ENCODE data around the gene DPRX.

DPRX gene, protein sequence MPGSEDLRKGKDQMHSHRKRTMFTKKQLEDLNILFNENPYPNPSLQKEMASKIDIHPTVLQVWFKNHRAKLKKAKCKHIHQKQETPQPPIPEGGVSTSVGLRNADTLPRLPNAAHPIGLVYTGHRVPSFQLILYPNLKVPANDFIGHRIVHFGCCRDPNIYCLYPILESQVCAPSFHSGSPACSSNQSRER

DNA sequence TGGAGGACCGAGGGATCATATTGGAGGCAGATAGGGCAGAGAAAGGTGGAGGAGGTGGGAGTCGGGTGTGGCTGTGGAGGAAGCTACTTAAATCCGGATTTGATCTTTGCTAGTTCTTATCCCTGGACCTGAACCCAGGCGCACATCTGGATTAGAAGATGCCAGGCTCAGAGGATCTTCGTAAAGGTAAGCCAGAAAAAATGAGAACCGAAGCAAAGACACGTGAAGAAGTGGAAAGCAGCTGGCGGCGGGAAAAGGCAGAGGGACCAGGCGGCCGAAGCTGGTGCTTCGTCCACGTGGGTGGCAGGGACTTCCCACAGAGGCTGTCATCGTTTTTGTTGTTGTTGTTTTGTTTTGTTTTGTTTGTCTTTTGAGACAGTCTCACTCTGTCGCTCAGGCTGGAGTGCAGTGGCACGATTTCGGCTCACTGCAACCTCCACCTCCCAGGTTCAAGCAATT lies at the start of gene DPRX:
Gene DPRX (plus strand): TSS at position 51 of the 459 bp plus-strand sequence. CDS start 108 bp downstream, at position 159.
- no peak for DNase-seq (ENCODE audit: low spot score)

DNA sequence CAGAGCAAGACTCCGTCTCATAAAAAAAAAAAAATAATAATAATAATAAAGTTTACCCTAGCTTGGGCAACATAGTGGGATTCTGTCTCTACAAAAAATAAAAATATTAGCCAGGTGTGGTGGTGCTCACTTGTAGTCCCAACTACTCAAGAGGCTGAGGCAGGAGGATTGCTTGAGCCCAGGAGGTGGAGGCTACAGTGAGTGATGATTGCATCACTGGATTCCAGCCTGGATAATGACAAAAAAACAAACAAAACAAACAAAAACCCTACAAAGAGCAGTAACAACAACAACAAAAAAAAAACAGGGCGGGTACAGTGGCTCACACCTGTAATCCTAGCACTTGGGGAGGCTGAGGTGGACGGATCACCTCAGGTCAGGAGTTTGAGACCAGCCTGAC lies 48.6 kb upstream of the DPRX start:
- no peak for DNase-seq (ENCODE audit: low spot score)

DNA sequence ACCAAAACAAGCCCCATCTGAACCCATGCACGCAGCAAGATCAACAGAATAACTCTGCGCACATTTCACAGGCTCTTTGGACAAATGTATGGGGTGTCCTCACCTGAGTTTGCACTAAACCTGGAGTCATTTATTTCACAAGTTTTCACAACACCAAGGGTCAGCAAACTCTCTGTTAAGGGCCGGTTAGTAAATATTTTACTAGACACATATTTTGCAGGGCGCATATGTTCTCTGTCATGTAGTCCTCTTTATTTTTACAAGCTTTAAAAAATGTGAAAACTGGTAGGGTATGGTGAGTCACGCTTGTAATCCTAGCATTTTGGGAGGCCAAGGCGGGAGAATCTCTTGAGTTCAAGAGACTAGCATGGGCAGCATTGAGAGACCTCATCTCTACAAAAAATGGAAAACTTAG lies 45.5 kb upstream of the DPRX start:
- no peak for DNase-seq (ENCODE audit: low spot score)

DNA sequence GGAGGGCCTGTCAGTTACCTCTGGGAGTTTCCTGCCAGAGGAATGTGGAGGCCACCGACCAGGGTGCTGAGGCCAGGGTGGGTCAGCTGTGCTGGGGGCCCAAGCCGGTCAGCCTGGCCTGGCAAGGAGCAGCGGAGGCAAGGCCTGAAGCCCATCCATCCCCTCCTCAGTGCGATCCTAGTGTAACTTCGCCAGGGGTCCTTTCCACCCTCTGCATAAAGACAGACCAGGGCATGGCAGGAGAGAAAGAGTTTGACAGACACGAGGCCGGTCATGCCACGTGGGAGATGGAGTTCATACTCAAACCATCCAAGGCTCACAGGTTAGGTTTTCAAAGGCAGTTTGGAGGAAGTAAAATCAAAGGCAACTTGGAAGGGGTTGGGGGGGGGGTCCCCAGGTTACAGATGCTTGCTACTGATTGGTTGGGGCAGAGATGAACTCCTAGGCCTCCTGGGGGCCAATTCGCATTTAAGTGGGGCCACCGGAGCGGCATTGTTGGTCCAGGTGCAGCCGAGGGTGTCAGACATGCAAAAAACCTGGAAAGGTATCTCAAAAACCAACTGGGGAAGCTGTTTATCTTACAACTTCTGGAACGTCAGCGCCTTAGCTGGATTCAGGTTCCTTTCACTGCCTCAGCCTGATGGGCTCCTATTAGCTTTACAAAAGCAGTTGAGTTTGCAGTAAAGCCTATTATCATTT lies 36.8 kb upstream of the DPRX start:
- DNase-seq (ENCODE audit: low spot score) = no peak

DNA sequence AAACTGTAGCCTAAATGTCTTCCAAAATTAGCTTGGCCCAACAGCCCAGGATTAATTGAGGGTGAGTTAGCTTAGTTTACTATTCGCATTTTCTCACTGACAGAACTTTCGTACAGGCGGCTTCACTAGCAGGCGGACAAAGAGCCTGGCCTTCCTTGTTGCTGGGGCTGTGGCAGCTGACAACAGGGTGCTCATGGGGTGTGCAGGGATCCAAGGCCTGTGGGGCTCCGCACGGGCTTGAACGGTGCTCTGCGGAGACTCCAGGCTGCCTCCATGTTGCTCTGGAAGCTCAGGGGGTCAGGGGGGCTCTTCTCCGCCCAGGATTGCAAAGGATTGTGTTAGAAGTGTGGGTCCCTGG lies 36.3 kb upstream of the DPRX start:
- DNase-seq (ENCODE audit: low spot score) = no peak

DNA sequence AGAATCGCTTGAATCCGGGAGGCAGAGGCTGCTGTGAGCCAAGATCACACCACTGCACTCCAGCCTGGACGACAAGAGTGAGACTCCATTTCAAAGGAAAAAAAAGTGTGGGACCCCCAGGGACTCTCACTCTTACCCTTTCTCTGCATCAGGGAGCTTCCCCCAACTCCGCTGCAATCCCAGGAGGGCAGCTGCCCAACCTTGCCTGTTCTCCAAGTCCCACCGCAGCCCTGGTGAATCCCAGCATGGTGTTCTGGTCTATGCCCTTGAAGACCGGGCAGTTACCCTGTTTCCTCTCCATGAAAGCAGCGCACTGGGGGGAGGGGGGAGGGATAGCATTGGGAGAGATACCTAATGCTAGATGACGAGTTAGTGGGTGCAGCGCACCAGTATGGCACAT lies 35.7 kb upstream of the DPRX start:
- DNase-seq (ENCODE audit: low spot score) = no peak

DNA sequence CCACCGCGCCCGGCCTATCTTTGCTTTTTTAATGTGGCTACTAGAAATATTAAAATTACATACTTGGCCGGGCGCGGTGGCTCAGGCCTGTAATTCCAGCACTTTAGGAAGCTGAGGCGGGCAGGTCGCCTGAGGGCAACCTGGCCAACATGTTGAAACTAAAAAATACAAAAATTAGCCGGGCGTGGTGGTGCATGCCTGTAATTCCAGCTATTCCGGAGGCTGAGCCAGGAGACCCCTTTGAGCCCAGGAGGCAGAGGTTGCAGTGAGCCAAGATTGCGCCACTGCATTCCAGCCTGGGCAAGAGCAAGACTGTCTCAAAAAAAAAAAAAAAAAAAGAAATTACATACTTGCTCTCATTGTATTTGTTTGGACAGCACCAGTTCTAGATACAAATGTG lies 34.8 kb upstream of the DPRX start:
- no peak for DNase-seq (ENCODE audit: low spot score)

DNA sequence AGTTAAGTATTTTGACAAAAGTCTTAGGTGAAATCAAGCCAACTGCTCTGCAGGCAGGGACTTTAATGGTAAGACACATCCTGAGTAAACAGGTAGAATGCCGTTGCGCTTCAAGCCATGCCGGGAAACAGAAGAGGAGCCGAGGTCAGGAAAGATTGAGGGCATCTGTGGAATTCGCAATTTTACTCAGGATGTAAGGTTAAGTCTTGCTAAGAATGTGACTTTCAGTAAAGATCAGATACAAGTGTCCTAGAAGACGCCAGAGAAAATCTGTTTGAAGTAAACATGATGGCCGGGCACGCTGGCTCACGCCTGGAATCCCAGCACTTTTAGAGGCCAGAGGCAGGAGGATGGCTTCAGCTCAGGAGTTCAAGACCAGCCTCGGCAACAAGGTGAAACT lies 33.4 kb upstream of the DPRX start:
- DNase-seq (ENCODE audit: low spot score) = no peak

DNA sequence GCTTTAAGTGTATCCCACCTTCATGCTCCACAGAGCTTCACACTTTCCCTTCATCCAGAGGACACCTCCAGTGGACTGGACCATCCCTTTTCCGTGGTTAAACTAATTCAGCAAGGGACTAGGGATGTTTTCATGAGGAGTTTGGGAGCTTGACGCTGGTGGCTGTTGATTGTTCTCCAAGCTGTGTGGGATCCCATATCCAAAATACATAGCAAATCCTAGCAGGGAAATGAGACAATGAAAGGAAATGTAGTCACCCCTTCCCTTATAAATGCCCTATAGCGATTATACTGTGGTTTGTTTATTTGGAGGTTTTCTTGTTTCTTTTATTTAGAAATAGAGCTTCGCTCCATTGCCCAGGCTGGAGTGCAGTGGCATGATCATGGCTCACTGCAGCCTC lies 31.6 kb upstream of the DPRX start:
- no peak for DNase-seq (ENCODE audit: low spot score)

DNA sequence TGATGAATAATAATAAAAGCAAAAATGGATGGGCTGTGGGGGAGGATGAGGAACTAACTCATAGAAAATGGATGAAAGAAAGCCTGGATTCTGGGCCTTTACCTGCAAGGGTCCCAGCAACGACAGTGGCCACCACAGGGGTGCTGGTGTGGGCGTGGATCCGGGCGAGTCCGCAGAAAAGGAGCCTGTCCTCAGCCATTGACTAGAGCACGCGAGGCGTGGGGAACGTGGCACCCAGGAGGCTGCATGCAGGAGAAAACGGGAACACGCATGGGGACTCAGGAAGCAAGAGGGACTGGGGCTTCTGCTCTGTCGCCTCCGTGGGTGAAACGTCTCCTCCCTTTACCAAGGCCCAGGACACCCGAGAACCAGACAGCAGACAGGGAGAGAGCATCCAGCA lies 25.8 kb upstream of the DPRX start:
- no peak for DNase-seq (ENCODE audit: low spot score)

DNA sequence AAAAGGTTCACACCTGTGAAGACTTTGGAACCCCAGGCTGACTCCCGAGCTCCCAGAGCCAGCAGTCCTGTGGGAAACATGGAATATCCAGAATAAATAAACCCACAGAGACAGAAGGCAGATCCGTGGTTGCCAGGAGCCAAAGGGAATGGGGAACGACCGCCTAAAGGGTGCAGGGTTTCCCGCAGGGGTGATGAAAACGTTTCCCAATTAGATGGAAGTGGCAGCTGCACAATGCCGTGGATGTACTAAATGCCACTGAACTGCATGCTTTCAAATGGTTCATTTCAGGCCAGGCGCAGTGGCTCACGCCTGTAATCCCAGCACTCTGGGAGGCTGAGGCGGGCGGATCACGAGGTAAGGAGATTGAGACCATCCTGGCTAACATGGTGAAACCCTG lies 23.4 kb upstream of the DPRX start:
- DNase-seq (ENCODE audit: low spot score) = no peak

DNA sequence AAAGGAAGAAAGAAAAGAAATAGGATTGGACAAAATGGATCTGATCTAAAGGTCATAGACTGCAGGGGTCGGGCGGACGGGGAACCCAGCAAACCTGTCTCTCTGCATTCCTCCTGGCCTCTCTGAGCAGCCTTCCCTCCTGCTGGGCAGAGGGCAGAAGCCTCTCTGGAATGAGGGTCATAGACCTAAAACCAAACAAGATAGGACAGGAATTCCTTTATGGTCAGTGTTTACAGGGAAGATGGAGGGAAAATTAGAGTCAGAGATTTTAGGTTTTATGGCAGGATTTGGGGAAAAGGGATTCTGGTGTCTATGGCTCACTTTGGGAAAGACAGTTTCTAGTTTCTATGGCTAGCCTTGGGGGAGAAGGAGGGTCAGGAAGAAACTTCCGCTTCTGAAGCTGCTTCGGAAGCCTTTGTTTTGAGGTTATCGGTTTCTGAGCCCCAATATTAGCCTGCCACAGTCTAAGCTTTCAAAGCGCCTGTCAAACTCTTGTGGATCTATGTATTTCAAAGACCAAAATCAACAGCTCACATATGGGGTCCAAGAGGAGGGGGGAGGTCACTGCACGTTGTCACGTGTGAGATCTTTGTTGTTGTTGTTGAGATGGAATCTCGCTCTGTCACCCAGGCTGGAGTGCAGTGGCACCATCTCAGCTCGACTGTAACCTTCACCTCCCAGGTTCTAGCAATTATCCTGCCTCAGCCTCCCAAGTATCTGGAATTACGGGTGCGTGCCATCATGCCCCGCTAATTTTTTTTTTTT lies 18.9 kb upstream of the DPRX start:
- DNase-seq (ENCODE audit: low spot score) = no peak

DNA sequence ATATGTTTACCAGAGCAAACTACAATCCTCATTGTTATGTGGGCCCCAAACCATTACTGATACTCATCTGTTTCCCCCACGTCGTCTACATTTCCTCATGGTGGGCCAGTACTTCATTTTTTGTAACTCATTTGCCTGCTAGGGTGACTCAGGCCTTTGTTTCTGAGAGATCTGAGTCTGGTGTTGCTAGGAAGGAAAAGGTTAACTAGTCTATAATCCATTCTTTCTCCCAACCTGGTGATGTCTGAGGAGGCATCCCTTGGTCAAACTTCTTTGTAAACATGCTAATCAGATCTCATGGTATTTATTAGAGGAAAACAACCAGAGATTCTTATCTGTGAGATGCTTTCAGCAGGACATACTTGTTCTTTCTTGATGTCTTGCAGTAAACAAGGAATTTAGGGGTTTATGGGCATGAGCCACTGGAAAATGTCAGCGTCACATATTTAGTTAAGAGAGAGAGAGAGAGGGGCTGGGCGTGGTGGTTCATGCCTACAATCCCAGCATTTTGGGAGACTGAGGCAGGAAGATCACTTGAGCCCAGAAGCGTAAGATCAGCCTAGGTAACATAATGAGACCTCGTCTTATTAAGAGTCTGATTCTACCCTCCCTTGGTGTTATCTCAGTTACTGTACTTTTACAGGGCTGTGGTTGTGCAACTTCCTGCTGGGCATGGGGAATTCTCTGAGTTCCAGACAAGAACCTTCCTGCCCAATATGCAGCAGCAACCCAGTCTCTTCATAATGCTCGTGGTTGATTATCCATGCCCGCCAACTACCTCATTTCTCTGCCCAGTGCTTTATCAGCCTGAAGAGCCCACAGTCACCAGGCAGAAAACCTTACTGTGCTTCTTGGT lies 9.7 kb upstream of the DPRX start:
- DNase-seq (ENCODE audit: low spot score) = no peak

DNA sequence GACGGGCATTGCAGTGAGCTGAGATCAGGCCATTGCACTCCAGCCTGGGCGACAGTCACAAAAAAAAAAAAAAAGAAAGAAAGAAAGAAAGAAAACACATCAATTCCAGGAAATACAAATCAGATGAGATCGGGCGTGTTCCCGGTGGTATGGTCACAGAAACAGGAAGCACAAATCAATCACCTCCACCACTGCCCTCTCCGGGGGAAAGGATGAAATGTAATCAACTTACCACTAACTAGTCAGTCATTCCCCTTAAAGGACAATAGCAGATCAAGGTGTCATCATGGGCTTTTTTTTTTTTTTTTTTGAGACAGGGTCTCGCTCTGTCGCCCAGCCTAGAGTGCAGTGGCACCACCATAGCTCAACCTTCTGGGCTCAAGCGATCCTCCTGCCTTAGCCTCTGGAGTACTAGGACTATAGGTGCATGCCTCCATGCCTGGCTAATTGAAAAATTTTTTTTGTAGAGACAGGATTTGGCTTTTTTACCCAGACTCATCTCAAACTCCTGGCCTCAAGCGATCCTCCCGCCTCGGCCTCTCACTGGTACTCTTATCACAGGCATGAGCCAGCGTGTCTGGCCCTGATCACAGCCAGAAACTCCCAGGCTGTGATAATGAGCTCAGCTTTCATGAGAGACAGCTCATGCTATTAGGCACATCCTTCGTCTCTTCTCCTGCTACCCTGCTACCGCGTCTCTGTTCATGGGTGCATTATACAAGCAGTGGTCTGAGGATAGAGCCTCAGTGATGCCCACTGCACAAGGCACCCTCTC lies 6.8 kb upstream of the DPRX start:
- DNase-seq (ENCODE audit: low spot score) = no peak

DNA sequence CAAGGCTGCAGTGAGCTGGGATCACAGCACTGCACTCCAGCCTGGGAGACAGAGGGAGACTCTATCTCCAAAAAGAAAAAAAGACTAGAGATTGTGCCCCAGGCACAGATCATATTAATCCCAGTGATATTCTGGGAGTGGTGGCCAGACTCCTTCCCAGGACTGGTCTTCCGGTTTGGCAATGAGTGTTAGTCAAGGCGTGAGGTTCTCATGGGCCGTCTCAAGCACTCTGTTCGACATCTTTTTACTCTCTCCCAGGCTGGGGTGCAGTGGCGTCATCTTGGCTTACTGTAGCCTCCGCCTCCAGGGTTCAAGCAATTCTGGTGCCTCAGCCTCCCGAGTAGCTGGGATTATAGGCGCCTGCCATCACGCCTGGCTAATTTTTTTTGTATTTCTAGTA lies 5.3 kb upstream of the DPRX start:
- no peak for DNase-seq (ENCODE audit: low spot score)

DNA sequence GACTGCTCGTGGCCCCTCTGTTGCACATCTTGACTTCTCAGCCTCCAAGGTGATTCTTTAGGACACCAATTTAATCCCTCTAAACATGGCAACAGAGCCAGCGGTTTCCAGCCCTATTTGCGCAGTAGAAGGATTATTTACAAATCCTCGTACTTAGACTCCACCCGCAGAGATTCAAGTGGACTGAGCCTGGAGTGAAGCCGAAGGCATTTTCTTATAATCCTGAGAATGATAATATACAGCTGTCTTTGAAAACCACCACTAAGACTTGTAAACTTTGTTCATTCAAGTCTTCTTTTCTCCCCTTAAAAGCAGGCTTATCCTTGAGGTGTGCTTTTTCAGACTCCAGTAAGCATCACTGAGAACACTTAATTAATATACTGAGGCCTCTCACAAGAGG lies 4.8 kb upstream of the DPRX start:
- DNase-seq (ENCODE audit: low spot score) = no peak

DNA sequence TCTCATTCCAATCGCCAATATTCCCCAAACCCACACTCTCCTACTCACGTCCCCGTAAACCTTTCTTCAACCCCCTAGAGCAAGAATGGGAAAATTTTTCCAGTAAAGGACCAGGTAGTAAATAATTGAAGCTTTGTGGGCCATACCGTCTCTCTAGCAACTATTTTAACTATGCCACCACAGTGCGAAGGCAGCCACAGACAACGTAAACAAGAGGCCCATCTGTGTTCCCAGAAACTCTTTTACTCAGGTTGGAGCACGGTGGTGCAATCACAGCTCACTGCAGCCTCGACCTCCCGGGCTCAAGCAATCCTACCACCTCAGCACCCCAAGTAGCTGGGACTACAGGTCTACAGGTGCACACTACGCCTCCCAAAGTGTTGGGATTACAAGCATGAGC lies 3.0 kb downstream of the DPRX start:
- DNase-seq (ENCODE audit: low spot score) = no peak

DNA sequence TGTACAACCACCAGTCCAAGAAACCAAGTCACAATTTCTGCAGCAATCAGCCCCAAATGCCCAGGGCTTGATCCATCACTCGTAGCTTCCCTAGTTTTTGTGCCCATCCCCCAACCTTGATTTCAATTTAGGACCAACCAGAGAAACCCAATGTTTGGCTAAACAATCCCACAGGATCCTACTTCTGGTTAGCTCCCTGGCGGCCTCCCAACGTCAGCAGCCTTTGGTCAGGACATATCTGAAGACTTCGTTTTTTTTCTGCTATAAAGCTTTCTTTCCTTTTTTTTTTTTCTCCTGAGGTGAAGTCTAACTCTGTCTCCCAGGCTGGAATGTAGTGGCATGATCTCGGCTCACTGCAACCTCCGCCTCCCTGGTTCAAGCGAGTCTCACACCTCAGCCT lies 7.7 kb downstream of the DPRX start:
- no peak for DNase-seq (ENCODE audit: low spot score)

DNA sequence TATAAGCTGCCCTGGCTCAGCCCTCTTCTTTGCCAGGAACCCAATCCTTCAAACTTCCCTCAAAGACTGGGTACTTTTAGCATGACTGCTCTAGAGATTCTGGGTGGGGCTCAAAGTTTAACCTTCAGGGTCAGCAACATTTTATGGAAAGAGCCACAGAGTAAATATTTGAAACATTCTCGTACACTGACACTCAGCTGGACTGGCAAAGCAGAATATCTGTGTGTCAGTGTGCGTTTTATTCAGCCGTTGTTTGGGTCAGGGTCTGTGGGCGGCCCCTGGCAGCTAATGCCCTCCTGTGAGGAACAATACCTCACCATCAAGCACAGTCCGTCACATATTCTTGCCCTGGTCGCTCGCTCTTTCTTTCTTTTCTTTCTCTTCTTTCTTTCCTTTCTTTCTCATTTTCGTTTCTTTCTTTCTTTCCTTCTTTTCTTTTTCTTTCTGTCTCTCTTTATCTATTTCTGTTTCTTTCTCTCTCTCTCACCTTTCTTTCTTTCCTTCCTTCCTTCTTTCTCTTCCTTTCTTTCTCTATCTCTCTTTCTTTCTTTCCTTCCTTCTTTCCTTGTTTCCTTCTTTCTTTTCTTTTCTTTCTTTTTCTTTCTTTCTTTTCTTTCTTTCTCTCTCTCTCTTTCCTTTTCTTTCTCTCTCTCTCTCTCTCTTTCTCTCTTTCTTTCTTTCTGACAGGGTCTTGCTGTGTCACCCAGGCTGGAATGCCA lies 10.7 kb downstream of the DPRX start:
- no peak for DNase-seq (ENCODE audit: low spot score)

DNA sequence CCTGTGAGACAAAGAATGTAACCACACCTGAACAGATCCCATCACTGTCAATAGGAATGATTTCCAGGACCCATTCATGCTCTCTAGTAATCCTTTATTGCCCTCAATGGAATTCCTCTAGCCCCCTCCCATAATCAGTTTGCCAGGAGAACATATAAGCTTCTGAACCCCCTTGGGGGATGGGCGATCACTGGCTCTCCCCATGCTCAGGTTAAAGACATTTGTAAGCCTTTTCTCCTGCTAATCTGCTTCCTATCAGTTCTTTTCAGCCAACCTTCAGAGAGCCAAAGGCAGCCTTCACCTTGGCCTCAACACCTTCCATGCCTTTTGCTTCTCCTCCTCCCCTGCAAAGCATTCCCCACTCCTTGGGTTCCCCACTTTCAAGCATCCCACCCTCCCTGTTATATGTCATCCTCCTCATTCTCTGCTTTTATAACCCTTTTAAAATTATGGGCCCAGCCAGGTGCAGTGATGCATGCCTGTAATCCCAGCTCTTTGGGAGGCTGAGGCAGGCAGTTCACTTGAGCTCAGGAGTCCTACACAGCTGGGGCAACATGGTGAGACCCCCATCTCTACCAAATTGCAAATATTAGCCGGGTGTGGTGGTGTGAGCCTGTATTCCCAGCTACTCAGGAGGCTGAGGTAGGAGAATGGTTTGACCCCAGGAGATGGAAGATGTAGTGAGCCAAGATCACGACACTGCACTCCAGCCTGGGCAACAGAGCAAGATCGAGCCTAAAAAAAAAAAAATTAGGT lies 12.4 kb downstream of the DPRX start:
- DNase-seq (ENCODE audit: low spot score) = no peak
